Esophagus muscularis mucosa (tissue), 4 donors: ENCODE data around the gene PDE1A.

Source experiments
- EP300 ChIP-seq: sonication (generic); formaldehyde crosslinking; IDR thresholded peaks from one replicate; pipeline ENCODE4 v1.6.1; 2017; ENCODE audit warnings: antibody characterized with exemption
- POLR2A ChIP-seq: fragments of 450-650 bp; IDR thresholded peaks from one replicate; pipeline ENCODE4 v1.6.1; 2017; ENCODE audit warnings: antibody characterized with exemption, moderate library complexity, mild to moderate bottlenecking, low read depth
- POLR2AphosphoS5 ChIP-seq, 2 donors: sonication (generic); formaldehyde crosslinking; IDR thresholded peaks; one replicate each; pipeline ENCODE4 v1.6.1; 2017; ENCODE audit warnings: antibody characterized with exemption in 2 of 2
- TF ChIP-seq, protein P1 (sequence below), 3 experiments: fragments of 200-600 bp in 2 of 3; fragments of 450-650 bp in 1 of 3; sonication (generic) in 2 of 3; IDR thresholded peaks; one replicate each; pipeline ENCODE4 v1.5.1; 2017 to 2019; ENCODE audit warnings: antibody characterized with exemption in 3 of 3, mild to moderate bottlenecking in 2 of 3, moderate library complexity in 1 of 3

GRCh38 chr2:182432051-182432450 lies 5.2 kb upstream of the PDE1A start:
- no peak for TF ChIP-seq POLR2A
- TF ChIP-seq, protein P1, sequence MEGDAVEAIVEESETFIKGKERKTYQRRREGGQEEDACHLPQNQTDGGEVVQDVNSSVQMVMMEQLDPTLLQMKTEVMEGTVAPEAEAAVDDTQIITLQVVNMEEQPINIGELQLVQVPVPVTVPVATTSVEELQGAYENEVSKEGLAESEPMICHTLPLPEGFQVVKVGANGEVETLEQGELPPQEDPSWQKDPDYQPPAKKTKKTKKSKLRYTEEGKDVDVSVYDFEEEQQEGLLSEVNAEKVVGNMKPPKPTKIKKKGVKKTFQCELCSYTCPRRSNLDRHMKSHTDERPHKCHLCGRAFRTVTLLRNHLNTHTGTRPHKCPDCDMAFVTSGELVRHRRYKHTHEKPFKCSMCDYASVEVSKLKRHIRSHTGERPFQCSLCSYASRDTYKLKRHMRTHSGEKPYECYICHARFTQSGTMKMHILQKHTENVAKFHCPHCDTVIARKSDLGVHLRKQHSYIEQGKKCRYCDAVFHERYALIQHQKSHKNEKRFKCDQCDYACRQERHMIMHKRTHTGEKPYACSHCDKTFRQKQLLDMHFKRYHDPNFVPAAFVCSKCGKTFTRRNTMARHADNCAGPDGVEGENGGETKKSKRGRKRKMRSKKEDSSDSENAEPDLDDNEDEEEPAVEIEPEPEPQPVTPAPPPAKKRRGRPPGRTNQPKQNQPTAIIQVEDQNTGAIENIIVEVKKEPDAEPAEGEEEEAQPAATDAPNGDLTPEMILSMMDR (IDR thresholded peaks at IDR 0.05): no peak
- TF ChIP-seq EP300: no peak
- TF ChIP-seq POLR2AphosphoS5 (IDR thresholded peaks at IDR 0.05): no peak
